GM12878 (cell line): ENCODE measurements around the gene ALG8. TPM values are rescaled to one million over a fixed set of nuclear protein-coding genes. Genes with fewer than 3 reads are reported as not detected.

Experiments
- ATAC-seq: fragments of 200-7000 bp; cut with Tn5 transposase; 3 replicates; pipeline ENCODE4 v1.9.1; 2020; ENCODE audit warnings: mild to moderate bottlenecking, moderate library complexity
- BruUV-seq: library from RNA; stranded (reverse); fragments of 400-500 nt; replicated peaks from 2 replicates; lab custom pipeline; 2021; lab: Mats Ljungman, UMichigan
- CTCF ChIA-PET: fragments of 300-600 bp; sonication (Branson Sonifier 250); formaldehyde crosslinking; extraction: SDS; loops from one replicate; lab custom pipeline; 2021; ENCODE audit warnings: inconsistent platforms; lab: Yijun Ruan, JAX
- POLR2A ChIA-PET: fragments of 350-600 bp; formaldehyde crosslinking; extraction: SDS; loops from one replicate; lab custom pipeline; 2021; ENCODE audit warnings: inconsistent platforms; lab: Charles Lee
- RAD21 ChIA-PET: fragments of 300-600 bp; sonication (Branson Sonifier 250); formaldehyde crosslinking; loops from one replicate; lab custom pipeline; 2023; ENCODE audit warnings: antibody characterized with exemption; ENCODE audit not compliant: unreplicated experiment; lab: Charles Lee
- SMC1A ChIA-PET: fragments of 300-600 bp; sonication (Branson Sonifier 250); formaldehyde crosslinking; loops from one replicate; lab custom pipeline; 2023; ENCODE audit not compliant: unreplicated experiment, uncharacterized antibody; lab: Charles Lee
- DNase-seq: peaks from one replicate; pipeline ENCODE4 v3.0.0-alpha.2; 2011; ENCODE audit warnings: low read depth, low spot score
- FAIRE-seq: peaks from 3 replicates; lab custom pipeline; 2011; peaks lifted over from hg19 to GRCh38; lab: Jason Lieb, UNC
- H2AFZ ChIP-seq: 2 replicates; pipeline ENCODE4 v1.6.0; 2011; ENCODE audit warnings: low read depth, low read length, control low read depth; ENCODE audit not compliant: control insufficient read depth
- H3K27ac ChIP-seq: 2 replicates; pipeline ENCODE4 v1.5.1; 2011; ENCODE audit warnings: control low read depth; ENCODE audit not compliant: control insufficient read depth, insufficient read depth
- H3K27me3 ChIP-seq, 2 experiments: replicated peaks in 1 of 2; 2 replicates each; pipeline versions ENCODE4 v1.6.0 to v1.6.1; 2011; ENCODE audit warnings: low read length in 1 of 2; ENCODE audit not compliant: control insufficient read depth in 2 of 2, insufficient read depth in 2 of 2
- H3K36me3 ChIP-seq, 2 experiments: 2 replicates each; pipeline ENCODE4 v1.5.1; 2011; ENCODE audit warnings: low read length in 1 of 2; ENCODE audit not compliant: control insufficient read depth in 2 of 2, insufficient read depth in 2 of 2
- H3K4me1 ChIP-seq: 2 replicates; pipeline ENCODE4 v1.6.1; 2011; ENCODE audit warnings: mild to moderate bottlenecking, low read length, moderate library complexity, mixed read lengths; ENCODE audit not compliant: control insufficient read depth, insufficient read depth
- H3K4me2 ChIP-seq: 2 replicates; pipeline ENCODE4 v1.6.0; 2011; ENCODE audit warnings: control low read depth; ENCODE audit not compliant: control insufficient read depth, insufficient read depth
- H3K4me3 ChIP-seq: fragments of 200-600 bp; sonication (generic); 2 replicates; pipeline ENCODE4 v1.5.1; 2016
- H3K79me2 ChIP-seq: 2 replicates; pipeline ENCODE4 v1.6.0; 2011; ENCODE audit warnings: low read length; ENCODE audit not compliant: control insufficient read depth, insufficient read depth
- H3K9ac ChIP-seq: 2 replicates; pipeline ENCODE4 v1.8.0; 2011; ENCODE audit warnings: low read length, control low read depth, mixed read lengths; ENCODE audit not compliant: control insufficient read depth, insufficient read depth
- H3K9me3 ChIP-seq: replicated peaks from 3 replicates; pipeline ENCODE4 v1.5.1; 2011; ENCODE audit warnings: mild to moderate bottlenecking, low read length; ENCODE audit not compliant: control insufficient read depth, insufficient read depth
- H4K20me1 ChIP-seq: 2 replicates; pipeline ENCODE4 v1.6.0; 2011; ENCODE audit not compliant: control insufficient read depth, insufficient read depth
- BCLAF1 ChIP-seq: fragments of 450-650 bp; IDR thresholded peaks from 2 replicates; pipeline ENCODE4 v1.6.1; 2017; ENCODE audit warnings: antibody characterized with exemption, mild to moderate bottlenecking, moderate library complexity
- JUND ChIP-seq: IDR thresholded peaks from 2 replicates; pipeline ENCODE4 v1.6.1; 2012; ENCODE audit warnings: low read depth, mild to moderate bottlenecking, low read length, improper control_type of control experiment, moderate library complexity
- KLF5 ChIP-seq: fragments of 450-650 bp; IDR thresholded peaks from 2 replicates; pipeline ENCODE4 v1.6.1; 2014; ENCODE audit warnings: mild to moderate bottlenecking; ENCODE audit not compliant: partially characterized antibody
- NFXL1 ChIP-seq: fragments of 450-650 bp; IDR thresholded peaks from 2 replicates; pipeline ENCODE4 v1.6.1; 2017; ENCODE audit warnings: antibody characterized with exemption, mild to moderate bottlenecking, borderline replicate concordance
- NRF1 ChIP-seq: conservative IDR thresholded peaks from 2 replicates; pipeline ENCODE4 v1.6.1; 2011; ENCODE audit warnings: mild to moderate bottlenecking, low read depth, low read length, improper control_type of control experiment
- SIN3A ChIP-seq: IDR thresholded peaks from 2 replicates; pipeline ENCODE4 v1.6.1; 2012; ENCODE audit warnings: low read depth, low read length, improper control_type of control experiment
- SIX5 ChIP-seq: IDR thresholded peaks from 2 replicates; pipeline ENCODE4 v1.6.1; 2011; ENCODE audit warnings: mild to moderate bottlenecking, low read depth, low read length, moderate library complexity; ENCODE audit not compliant: severe bottlenecking
- SMAD5 ChIP-seq: IDR thresholded peaks from 2 replicates; pipeline ENCODE4 v1.6.1; 2016; ENCODE audit warnings: antibody characterized with exemption, low read depth
- TBL1XR1 ChIP-seq: IDR thresholded peaks from 2 replicates; pipeline ENCODE4 v1.6.1; 2012; ENCODE audit warnings: low read depth, low read length, improper control_type of control experiment
- TCF7 ChIP-seq: IDR thresholded peaks from 2 replicates; pipeline ENCODE4 v1.6.1; 2014; ENCODE audit warnings: antibody characterized with exemption, borderline replicate concordance
- WRNIP1 ChIP-seq: IDR thresholded peaks from 2 replicates; pipeline ENCODE4 v1.6.1; 2011; ENCODE audit warnings: low read depth, low read length, improper control_type of control experiment, borderline replicate concordance
- ZBTB11 ChIP-seq: fragments of 450-650 bp; formaldehyde crosslinking; IDR thresholded peaks from 2 replicates; pipeline ENCODE4 v1.5.0; 2022; ENCODE audit warnings: mild to moderate bottlenecking, missing genetic modification characterization
- ZZZ3 ChIP-seq: IDR thresholded peaks from 2 replicates; pipeline ENCODE4 v1.6.1; 2011; ENCODE audit warnings: low read depth; ENCODE audit not compliant: control insufficient read depth, insufficient read length
- WGBS: methylation state at CpG from one replicate; pipeline ENCODE4 v1.1.6; 2016; ENCODE audit warnings: low lambda C conversion rate; ENCODE audit not compliant: insufficient replicate concordance, insufficient coverage; ENCODE audit errors: missing lambda C conversion rate; 5-methylcytosine and 5-hydroxymethylcytosine counted together
- in situ Hi-C: fragments of 300-500 bp; cut with MboI; formaldehyde crosslinking; loops from 9 replicates; pipeline ENCODE4 v1.14.3; 2018; ENCODE audit warnings: mixed read lengths
- intact Hi-C: fragments of 100-400 bp; cut with micrococcal nuclease; formaldehyde crosslinking; loops from one replicate; pipeline ENCODE4 v1.14.2; 2022; ENCODE audit not compliant: unreplicated experiment
- polyA plus RNA-seq, 11 experiments: library from polyadenylated mRNA; depleted of rRNA in 4 of 11; unstranded in 6 of 11; stranded (reverse) in 5 of 11; fragments of >200 nt; fragmentation: Nextera tagmentation in 4 of 11; fragmentation: Illumina TruSeq in 1 of 11; extraction: Ambion mirVana in 4 of 11; extraction: Trizol in 1 of 11; gene quantifications; 1 replicate in 1 of 11; 2 replicates in 10 of 11; pipeline versions ENCODE4 v1.2.1 to v1.2.3, GENCODE V29; 2011 to 2016; ENCODE audit warnings: inconsistent platforms in 2 of 11, missing spikeins in 2 of 11, low read depth in 1 of 11
- total RNA-seq, 4 experiments: library from RNA; depleted of rRNA in 3 of 4; stranded (reverse); fragments of >200 nt in 3 of 4; fragmentation: Illumina TruSeq in 1 of 4; extraction: Trizol in 1 of 4; gene quantifications; 2 replicates each; pipeline versions ENCODE4 v1.2.1 to v1.2.3, GENCODE V29; 2013 to 2021

The ALG8 gene
- total and polyA plus RNA-seq, 10 of the 15 experiments (the other 5 are each of a cell fraction or from before 2014, with no cell fraction given) = 45.7 to 105 (median 68.4) TPM

- no peak for TF ChIP-seq KLF5
- TF ChIP-seq JUND = no peak
- no peak for TF ChIP-seq NFXL1
- no peak for TF ChIP-seq TCF7
- DNase-seq = no peak
- Histone ChIP-seq H3K27me3 (no peaks in the 10 kb centered on the region), H3K4me1 (peaks cover 4% of the 10 kb centered on the region), H3K79me2 (peaks cover 27% of the 10 kb centered on the region), H2AFZ (no peak overlapping the region), H3K9me3 (no peaks in the 10 kb centered on the region), H3K9ac (no peak overlapping the region), H3K4me2 (no peak overlapping the region), H3K27ac (no peak overlapping the region), H3K36me3 (no peaks in the 10 kb centered on the region), H4K20me1 (no peaks in the 10 kb centered on the region), H3K4me3 (no peak overlapping the region)
- CTCF ChIA-PET = no interaction called here
- SMC1A ChIA-PET = no interaction called here
- FAIRE-seq = no peak
- no TSS peak for BruUV-seq
- in situ Hi-C loops (no loop called here), intact Hi-C loops (no loop called here)
- RAD21 ChIA-PET = no interaction called here
- POLR2A ChIA-PET = no interaction called here
- ATAC-seq = no peak
- WGBS = 90% methylated on average over 8 of the region's 8 CpGs
Observed at GRCh38 chr11:78082146-78082545, 57.3 kb downstream of the ALG8 start.

- ChIA-PET CTCF (no interaction called here), POLR2A (no interaction called here), SMC1A (no interaction called here), RAD21 (no interaction called here)
- no TSS peak for BruUV-seq
- Histone ChIP-seq H3K36me3 (peaks cover 0 to 3% of the 10 kb centered on the region in 2 experiments; a peak in 1 of 4 replicates), H3K4me1 (peaks cover 4% of the 10 kb centered on the region), H3K79me2 (peaks cover 33% of the 10 kb centered on the region), H3K4me3 (no peak overlapping the region), H4K20me1 (peaks cover 2% of the 10 kb centered on the region; the same call in 1 of the 2 replicates), H2AFZ (no peak overlapping the region; the same call in 1 of the 2 replicates), H3K9me3 (no peaks in the 10 kb centered on the region), H3K4me2 (no peak overlapping the region), H3K27me3 (no peaks in the 10 kb centered on the region), H3K9ac (no peak overlapping the region), H3K27ac (no peak overlapping the region)
- in situ Hi-C loops = no loop called here
- intact Hi-C loops = no loop called here
- ATAC-seq (no peak), FAIRE-seq (no peak), DNase-seq (no peak)
- WGBS = 70% methylated on average over 6 of the region's 6 CpGs
- TF ChIP-seq SIX5 (no peak), NRF1 (no peak), ZZZ3 (no peak), TBL1XR1 (no peak), SMAD5 (no peak), SIN3A (no peak), BCLAF1 (no peak), ZBTB11 (no peak), WRNIP1 (no peak)
Observed at GRCh38 chr11:78081583-78081982, 57.8 kb downstream of the ALG8 start.
